GM18520 (cell line): Measurements from ENCODE around the gene DLGAP1.

Experiments used
- ATAC-seq: cut with Tn5 transposase; IDR thresholded peaks from one replicate; pipeline ENCODE4 v1.9.1; 2021; ENCODE audit not compliant: unreplicated experiment

The DLGAP1 gene

GRCh38 chr18:3910512-3910911 lies 544.6 kb downstream of the DLGAP1 start:
- no peak for ATAC-seq

DNA sequence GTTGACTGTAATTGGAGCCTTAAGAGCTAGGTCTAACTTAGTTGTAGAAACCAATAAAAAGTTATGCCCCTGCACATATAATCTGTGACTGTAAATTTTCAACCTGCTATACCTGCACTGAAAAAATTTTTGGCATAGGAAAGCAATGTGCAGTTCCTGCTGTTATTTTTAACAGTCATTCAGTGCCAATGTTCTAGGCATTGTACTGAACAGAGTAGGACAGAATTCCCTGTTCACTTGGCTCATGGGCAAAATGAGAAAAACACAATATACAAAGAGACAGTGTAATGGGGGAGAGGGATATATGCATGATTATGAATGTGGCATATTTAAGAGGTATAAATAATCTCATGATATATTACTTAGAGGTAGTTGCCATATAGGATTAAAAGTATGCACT lies 547.2 kb downstream of the DLGAP1 start:
- no peak for ATAC-seq

DNA sequence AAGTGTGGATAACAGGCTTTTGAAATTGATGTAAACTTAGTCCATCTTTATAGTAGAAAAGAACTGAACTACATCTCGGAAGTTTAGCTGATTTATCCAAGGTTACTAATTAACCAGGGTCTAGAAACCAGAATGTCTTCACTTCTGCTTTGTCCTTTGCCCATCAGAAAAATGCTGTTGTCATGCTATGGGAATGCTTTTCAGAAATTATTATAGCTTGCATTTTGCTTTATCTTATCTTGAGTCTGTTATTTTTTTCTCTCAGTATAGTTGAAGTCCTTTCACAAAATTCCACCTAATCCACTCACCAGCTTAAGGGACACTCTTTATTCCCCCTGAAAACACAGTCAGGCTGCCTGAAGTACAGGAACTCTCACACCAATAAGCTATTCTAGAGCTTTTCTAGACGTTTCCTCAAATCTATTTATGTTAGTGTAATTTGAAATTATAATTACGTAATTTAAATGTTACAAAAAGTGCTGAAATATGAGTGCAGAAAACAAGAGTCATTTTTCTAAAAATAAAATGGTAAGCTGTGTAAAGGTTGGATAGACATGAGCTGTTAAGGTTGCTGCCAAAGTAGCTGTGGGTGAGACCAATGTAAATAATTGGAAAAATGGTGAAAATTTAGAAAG lies 548.9 kb downstream of the DLGAP1 start:
- ATAC-seq = no peak

DNA sequence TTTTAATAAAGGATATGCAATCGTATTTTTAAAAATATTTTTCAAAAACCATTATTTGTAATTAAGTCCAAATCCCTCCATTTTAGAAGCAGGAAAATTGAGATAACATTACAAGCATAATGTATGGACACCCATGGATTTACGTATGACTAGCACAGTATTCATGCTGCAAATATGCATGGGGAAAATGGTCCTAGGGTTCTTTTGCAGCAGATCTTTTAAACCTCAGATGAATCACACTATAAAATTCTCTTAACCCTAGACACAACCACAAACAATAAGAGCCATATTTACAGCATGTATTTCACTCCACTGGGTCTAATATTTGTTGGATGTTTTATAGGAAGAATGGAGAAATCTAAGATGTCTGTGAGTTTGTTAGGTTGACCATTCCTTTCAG lies 551.8 kb downstream of the DLGAP1 start:
- no peak for ATAC-seq

- no peak for ATAC-seq
Measured at GRCh38 chr18:3902676-3903075, 552.4 kb downstream of the DLGAP1 start.

- no peak for ATAC-seq
Measured at GRCh38 chr18:3901811-3902210, 553.3 kb downstream of the DLGAP1 start.

GRCh38 chr18:3901042-3901441 lies 554.1 kb downstream of the DLGAP1 start:
- ATAC-seq = no peak

- ATAC-seq = no peak
Measured at GRCh38 chr18:3900327-3900726, 554.8 kb downstream of the DLGAP1 start.

DNA sequence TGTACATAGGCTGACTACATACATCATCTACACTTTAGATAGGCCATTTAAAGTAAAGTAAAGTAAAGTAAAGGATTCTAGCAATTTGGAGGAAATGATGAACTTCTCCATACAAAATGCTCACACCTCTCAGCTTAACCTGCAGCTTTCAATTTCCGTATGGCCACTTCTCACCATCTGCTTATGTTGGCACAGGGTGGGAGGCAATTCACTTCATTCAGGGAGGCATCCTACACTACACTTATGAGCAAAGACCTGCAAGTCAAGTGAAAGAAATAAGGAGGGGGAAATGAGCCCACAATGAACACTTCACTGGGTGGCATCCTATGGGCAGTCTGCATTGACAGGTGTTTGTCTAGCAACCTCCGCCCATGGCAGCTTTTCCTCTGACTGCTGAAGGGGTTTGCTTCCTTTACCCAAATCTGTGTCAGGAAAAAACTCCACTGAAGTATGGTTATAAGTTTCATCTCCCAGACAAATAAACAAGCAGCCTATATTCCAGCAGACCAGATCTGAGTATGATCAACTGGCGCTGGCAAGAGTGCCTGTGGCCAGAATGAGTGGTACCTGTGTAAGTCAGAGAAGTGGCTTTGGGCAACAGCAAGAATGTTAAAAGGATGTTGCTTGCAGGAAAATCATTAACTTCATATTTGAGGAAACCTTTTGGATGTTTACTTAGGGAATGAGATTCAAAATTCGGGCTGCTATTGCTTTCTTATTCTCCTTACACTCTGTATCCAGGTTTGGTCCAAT lies 556.1 kb downstream of the DLGAP1 start:
- ATAC-seq = no peak

DNA sequence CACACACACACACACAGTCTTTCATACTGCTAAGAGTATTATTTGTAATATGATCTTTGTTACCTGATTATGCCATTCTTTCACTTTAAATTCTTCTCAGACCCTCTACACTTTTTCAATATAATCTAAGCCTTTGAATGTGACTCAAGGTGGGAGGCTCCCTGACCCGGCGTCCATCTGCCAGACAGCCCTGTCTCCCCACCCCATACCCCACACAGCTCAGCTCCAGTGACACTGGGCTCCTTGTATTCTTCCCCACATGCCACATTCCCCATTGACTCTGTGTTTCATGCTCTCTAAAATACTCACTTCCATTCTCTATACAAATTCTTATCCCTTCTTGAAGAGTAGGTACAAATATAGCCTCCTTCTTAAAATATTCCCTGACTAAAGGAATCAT lies 563.0 kb downstream of the DLGAP1 start:
- ATAC-seq = no peak

DNA sequence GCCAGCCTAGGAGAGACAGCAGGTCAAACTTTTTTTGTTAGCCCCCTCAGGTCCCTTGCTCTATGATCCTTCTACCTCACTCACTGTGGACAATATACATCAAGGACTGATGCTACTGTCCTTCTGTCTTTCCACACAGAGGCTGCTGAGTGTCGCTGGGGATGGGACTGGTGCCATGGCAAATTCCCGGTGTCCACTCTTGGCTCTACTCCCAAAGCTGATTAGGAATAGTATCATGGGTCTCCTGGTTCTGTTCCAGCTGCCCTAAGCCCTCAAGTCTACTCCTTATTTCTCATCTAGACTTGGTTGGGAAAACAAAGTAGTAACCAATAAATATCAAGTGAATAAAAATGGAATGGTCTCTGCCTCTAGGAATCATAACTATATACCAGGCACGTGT lies 563.9 kb downstream of the DLGAP1 start:
- ATAC-seq = no peak

- ATAC-seq = no peak
Measured at GRCh38 chr18:3889803-3890202, 565.3 kb downstream of the DLGAP1 start.

DNA sequence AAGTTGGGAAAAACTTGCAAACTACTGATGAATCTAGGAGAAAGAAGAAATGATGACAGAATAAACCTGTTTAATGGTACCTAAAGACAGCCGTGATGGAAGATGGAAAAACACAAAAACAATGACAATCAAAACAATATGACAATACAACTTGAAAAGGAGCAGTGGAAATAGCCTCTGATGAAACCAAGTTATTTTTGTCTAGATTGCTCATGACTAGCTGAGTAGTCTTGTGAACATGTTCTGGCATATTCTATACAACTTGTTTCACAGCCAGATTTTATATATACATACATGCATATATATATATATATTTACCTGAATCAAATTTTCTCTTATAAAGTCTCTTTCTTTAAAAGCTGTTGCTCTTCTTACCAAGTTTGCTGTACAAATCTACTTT lies 566.0 kb downstream of the DLGAP1 start:
- no peak for ATAC-seq

DNA sequence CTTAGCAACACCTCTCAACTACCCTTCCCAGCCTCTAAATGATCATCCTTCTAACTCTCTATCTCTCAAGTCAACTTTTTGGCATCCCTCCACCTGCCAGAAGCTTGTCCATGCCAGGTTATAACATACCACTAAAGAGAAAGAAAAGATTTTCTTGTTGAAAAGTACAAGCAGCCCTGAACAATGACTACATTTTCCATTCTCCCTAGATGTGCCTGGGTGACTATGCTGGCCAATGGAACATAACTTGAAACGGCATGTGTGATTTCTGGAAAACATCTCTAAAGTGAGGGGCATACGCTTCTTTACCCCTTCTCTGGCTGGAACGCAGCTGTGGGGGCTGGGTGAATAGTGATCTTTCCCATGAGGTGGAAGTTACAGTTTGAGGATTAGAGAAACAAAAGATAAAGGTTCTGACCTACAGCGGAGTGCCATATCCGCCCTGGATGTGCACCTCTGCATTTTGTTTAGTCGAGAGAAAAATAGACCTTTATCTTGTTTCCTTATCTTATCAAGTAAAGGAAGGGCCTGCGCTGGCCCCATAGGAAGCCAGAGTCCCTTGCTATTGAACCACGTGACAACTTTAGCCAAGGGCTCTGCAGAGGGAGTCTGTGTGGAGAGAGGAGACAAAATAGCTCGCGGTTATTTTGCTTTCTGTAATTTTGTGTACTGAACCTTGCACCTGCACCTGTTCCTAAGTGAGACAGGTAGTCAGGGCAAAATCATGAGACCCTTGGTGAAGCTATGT lies 568.4 kb downstream of the DLGAP1 start:
- ATAC-seq = no peak

DNA sequence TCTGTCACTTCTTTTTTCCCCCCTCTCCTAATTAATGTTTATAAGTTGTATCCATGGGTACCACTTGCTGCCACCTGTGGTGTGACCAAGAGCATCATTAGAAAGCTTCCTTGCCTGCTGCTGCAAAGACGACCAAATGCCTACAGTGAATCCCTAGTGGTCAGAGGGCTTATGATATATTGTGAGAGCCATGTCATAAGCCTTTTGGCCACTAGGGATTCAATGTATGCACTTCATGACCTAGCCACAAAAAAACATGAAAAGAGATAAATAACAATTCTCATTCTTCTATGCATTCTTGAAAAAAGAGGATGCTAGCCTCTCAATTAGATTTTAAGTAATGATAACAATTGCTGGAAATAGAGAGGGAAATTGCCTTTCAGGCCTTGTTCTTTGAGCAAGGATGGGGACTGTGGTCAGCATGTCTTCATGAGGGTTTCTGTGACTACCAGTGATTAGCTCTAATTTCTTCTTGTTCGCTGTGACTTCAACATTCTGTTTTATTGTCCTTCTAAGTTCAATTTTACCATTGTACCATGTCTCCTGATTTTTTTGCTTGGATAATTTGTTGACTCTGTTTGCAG lies 569.8 kb downstream of the DLGAP1 start:
- no peak for ATAC-seq

DNA sequence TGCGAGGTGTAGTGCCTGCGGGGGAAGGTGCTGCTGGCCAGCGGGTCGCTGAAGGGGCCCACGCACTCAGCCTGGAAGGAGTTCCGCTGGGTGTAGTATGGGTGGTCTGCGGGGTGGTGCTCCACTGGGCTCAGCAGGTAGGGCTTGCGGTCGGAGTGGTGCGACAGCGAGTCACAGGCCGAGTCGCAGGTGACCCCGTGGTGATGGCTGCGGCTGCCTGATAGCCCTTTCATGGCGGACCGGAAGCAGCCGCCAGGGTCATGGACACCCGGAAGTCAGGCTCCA lies 575.3 kb downstream of the DLGAP1 start:
- ATAC-seq = no peak

GRCh38 chr18:3879114-3879835 lies 575.8 kb downstream of the DLGAP1 start:
- ATAC-seq = no peak

DNA sequence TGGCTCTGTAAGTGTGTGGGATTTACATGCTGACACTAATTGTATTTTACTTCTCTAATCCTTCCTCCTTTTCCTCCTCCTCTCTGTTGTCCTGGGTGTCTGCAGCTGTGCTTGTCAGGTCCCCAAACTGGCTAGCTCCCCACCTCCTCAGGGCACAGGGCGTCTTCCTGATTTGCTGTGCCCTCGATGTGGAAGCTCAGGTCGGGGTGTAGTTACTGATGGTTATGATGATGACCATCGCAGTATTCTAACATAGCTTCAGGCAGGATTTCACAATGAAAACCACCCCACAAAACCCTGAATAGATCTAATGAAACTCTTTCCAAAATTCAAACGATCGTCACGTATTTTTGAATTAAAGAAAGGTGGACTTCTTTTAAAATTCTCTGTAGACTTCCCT lies 576.7 kb downstream of the DLGAP1 start:
- ATAC-seq = no peak

- no peak for ATAC-seq
Measured at GRCh38 chr18:3877678-3878077, 577.4 kb downstream of the DLGAP1 start.

DNA sequence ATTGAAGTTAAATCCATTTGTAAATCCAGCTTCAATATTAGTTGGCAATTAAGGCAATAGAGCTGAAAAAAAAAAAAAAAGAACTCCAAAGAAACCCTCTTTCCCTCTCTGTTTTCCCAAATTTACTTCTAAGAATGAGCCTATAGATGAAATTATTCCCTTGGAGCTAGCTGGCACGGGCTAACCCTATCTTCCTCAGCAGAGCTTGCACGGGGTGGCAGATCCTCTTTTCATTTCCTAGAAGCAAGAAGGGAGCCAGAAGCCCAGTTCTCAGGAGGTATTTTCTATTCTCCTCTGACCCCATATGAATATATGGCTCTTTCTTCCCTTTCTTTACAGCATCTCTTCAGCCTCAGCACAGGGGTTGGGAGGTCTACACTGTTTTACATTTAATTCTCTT lies 579.1 kb downstream of the DLGAP1 start:
- ATAC-seq = no peak

- ATAC-seq = no peak
Measured at GRCh38 chr18:3875376-3875775, 579.7 kb downstream of the DLGAP1 start.
